ENCODE measurements around the gene SLC6A8. TPM values are rescaled to one million over a fixed set of nuclear protein-coding genes. Genes with fewer than 3 reads are reported as not detected.
A peak's percentile ranks its signal among the peaks of the same experiment; 100 is the strongest.

The SLC6A8 gene
- total RNA-seq, 1 donor from 2014 or later: 7.9 TPM

DNA sequence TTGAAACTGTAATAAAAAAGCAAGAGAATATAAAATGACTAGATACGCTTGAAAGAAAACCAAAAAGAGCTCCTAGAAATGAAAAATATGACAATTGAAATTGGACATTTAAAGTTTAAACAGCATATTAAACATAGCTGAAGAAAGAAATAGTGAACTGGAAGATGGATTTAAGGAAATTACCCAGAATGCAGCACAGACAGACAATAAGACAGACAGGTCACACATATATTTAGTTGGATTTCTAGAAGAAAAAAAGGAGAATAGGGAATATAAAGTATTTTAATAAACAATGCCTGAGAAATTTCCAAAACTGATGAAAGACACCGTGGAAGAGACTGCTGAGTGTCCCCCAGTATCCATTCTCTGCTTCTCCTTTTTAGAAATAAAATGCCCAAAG is 34.2 kb upstream of the SLC6A8 start:
- no peaks in the 10 kb centered on the region for H3K9me3 Mint-ChIP-seq (ENCODE audit: unreplicated experiment)
- H3K36me3 Mint-ChIP-seq (ENCODE audit: low read depth, unreplicated experiment): no peaks in the 10 kb centered on the region
- TF ChIP-seq, protein P1, sequence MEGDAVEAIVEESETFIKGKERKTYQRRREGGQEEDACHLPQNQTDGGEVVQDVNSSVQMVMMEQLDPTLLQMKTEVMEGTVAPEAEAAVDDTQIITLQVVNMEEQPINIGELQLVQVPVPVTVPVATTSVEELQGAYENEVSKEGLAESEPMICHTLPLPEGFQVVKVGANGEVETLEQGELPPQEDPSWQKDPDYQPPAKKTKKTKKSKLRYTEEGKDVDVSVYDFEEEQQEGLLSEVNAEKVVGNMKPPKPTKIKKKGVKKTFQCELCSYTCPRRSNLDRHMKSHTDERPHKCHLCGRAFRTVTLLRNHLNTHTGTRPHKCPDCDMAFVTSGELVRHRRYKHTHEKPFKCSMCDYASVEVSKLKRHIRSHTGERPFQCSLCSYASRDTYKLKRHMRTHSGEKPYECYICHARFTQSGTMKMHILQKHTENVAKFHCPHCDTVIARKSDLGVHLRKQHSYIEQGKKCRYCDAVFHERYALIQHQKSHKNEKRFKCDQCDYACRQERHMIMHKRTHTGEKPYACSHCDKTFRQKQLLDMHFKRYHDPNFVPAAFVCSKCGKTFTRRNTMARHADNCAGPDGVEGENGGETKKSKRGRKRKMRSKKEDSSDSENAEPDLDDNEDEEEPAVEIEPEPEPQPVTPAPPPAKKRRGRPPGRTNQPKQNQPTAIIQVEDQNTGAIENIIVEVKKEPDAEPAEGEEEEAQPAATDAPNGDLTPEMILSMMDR (IDR thresholded peaks at IDR 0.05; ENCODE audit: unreplicated experiment): no peak

DNA sequence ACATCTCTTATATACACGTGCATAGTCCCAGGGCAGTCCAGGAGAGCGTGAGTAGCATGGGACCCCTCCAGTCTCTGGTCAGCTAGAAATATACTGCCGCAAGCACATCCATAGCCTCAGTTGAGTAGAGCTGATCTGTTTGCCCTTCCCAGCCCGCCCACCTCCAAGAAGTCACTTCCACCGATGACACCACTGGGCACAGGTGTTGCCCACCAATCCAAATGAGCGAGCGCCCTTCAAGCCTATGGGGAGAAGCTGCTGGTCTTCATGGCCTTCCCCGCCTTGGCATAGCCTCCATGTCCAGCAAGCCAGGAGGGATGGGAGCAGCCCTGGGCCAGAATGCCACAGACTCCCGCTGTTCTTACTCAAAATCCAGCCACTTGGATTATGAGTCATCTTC is 30.6 kb upstream of the SLC6A8 start:
- Mint-ChIP-seq H3K4me3 (ENCODE audit: unreplicated experiment) (no peak overlapping the region), H3K4me1 (ENCODE audit: unreplicated experiment) (peaks cover 4% of the 10 kb centered on the region), H3K36me3 (ENCODE audit: low read depth, unreplicated experiment) (no peaks in the 10 kb centered on the region), H3K27ac (ENCODE audit: unreplicated experiment) (no peak overlapping the region), H3K27me3 (ENCODE audit: unreplicated experiment) (peaks cover 1% of the 10 kb centered on the region), H3K9me3 (ENCODE audit: unreplicated experiment) (no peaks in the 10 kb centered on the region)
- TF ChIP-seq, protein P1 (IDR thresholded peaks at IDR 0.05; ENCODE audit: unreplicated experiment): no peak
- no peak for DNase-seq (ENCODE audit: low spot score)

More for the DNA sequence above, 34.2 kb upstream of the SLC6A8 start:
- Mint-ChIP-seq H3K4me3 (ENCODE audit: unreplicated experiment) (no peak overlapping the region), H3K4me1 (ENCODE audit: unreplicated experiment) (no peaks in the 10 kb centered on the region), H3K27ac (ENCODE audit: unreplicated experiment) (no peak overlapping the region), H3K27me3 (ENCODE audit: unreplicated experiment) (peaks cover 1% of the 10 kb centered on the region)
- no peak for DNase-seq (ENCODE audit: low spot score)

DNA sequence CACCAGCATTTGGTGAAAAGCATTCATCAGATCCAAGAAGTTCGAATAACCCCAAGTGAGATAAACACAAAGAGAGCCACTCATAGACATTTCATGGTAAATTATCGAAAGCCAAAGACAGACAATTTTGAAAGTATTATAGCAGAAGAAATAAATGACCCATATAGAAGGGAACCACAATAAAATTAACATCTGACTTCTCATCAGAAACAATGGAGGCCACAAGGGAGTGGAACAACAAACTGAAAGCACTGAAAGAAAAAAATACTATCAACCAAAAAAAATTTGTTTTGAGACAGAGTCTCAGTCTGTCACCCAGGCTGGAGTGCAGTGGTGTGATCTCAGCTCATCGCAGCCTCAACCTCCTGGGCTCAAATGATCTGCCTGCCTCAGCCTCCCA is 28.5 kb upstream of the SLC6A8 start:
- Mint-ChIP-seq H3K4me3 (ENCODE audit: unreplicated experiment) (no peak overlapping the region), H3K27me3 (ENCODE audit: unreplicated experiment) (peaks cover 1% of the 10 kb centered on the region), H3K27ac (ENCODE audit: unreplicated experiment) (no peak overlapping the region), H3K36me3 (ENCODE audit: low read depth, unreplicated experiment) (no peaks in the 10 kb centered on the region), H3K4me1 (ENCODE audit: unreplicated experiment) (peaks cover 4% of the 10 kb centered on the region), H3K9me3 (ENCODE audit: unreplicated experiment) (no peaks in the 10 kb centered on the region)
- no peak for DNase-seq (ENCODE audit: low spot score)
- TF ChIP-seq, protein P1 (IDR thresholded peaks at IDR 0.05; ENCODE audit: unreplicated experiment): no peak

DNA sequence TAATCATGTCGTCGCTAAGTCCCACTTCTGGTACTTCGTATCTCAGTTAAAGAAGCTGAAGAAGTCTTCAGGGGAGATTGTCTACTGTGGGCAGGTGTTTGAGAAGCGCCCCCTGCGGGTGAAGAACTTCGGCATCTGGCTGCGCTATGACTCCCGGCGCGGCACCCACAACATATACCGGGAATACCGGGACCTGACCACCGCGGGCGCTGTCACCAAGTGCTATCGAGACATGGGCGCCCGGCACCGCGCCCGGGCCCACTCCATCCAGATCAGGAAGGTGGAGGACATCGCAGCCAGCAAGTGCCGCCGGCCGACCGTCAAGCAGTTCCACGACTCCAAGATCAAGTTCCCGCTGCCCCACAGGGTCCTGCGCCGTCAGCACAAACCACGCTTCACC is 25.5 kb upstream of the SLC6A8 start:
- Mint-ChIP-seq H3K27me3 (ENCODE audit: unreplicated experiment) (peaks cover 2% of the 10 kb centered on the region), H3K27ac (ENCODE audit: unreplicated experiment) (no peak overlapping the region), H3K4me3 (ENCODE audit: unreplicated experiment) (no peak overlapping the region), H3K4me1 (ENCODE audit: unreplicated experiment) (peaks cover 4% of the 10 kb centered on the region), H3K36me3 (ENCODE audit: low read depth, unreplicated experiment) (no peaks in the 10 kb centered on the region), H3K9me3 (ENCODE audit: unreplicated experiment) (no peaks in the 10 kb centered on the region)
- peak; percentile 54 for DNase-seq (ENCODE audit: low spot score)
- TF ChIP-seq, protein P1 (IDR thresholded peaks at IDR 0.05; ENCODE audit: unreplicated experiment): peak; percentile 46

DNA sequence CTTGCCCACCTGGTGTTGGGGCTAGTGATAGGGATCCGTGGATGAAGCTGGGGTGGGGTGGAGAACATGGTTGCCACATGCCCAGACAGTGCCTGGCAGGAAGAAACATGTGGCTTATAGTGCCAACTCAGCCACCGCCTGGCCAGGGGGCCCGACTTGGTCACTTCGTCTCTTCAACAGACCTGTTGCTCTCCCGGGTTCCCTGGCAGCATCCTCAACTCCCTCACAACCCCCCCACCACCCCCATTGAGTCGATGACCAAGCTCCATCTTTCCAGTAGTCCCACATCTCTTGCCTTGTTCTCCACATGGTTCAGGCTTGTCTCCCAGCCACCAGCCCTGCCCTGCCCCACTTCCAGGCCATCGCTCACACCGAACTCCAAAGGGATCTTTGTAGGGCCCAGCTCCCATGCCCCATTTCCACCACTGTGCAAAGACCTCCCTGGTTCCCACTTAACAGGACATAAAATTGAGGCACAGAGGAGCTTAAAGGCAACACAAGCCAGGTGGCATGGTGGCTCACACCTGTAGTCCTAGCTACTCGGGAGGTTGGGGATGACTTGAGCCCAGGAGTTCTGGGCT is 21.9 kb upstream of the SLC6A8 start:
- Mint-ChIP-seq H3K27me3 (ENCODE audit: unreplicated experiment) (peaks cover 3% of the 10 kb centered on the region), H3K4me1 (ENCODE audit: unreplicated experiment) (peaks cover 4% of the 10 kb centered on the region), H3K27ac (ENCODE audit: unreplicated experiment) (no peak overlapping the region), H3K9me3 (ENCODE audit: unreplicated experiment) (no peaks in the 10 kb centered on the region), H3K4me3 (ENCODE audit: unreplicated experiment) (no peak overlapping the region), H3K36me3 (ENCODE audit: low read depth, unreplicated experiment) (no peaks in the 10 kb centered on the region)
- DNase-seq (ENCODE audit: low spot score): no peak
- TF ChIP-seq, protein P1 (IDR thresholded peaks at IDR 0.05; ENCODE audit: unreplicated experiment): no peak

Data from endothelial cell (in vitro differentiated cells).